ENCODE data around the gene CREBL2.

CREBL2 gene

DNA sequence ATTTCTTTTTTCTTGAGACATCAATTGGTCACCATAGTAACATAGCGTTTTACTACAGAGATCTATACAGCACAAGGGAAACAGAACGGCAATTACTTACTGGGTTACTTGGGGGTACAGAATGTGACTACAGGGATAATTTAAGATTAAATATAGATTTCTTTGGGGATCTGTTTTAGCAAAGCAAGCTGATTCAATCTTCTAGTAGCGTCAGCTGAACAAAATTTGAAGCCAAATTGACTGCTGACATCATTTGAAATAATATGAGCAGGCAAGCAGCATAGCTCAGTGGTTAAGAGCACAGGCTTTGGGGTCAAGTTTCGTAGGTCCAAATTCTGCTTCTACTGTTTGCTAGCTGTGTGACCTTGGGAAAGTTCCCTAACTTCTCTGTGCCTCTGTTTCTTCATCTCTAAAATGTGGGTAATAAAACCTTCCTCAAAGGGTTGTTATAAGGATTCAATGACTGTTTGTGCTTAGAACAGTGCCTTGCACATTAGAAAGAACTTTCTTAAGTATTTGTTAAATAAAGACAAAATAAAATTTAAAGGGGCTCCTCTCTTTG is 71.5 kb downstream of the CREBL2 start:
- no peak for DNase-seq

DNA sequence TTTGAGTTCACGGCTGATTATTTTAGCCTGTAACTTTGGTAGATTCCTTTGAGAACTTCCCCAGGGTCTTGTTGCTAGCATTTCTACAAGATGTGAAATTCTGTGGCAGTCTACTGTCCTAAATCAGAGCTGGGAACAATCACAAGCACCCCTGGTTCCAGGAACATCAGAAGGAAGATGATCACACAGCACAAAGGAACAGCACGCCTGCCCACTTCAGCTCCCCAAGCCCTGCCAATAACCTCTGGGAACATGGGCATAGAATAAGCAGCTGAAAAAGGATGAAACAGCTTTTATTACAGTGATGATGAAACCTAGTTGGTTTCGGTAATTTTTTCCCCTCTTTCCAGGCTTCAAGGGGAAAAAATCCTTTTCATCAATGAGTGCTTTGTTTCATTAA is 72.0 kb downstream of the CREBL2 start:
- DNase-seq, result no peak

DNA sequence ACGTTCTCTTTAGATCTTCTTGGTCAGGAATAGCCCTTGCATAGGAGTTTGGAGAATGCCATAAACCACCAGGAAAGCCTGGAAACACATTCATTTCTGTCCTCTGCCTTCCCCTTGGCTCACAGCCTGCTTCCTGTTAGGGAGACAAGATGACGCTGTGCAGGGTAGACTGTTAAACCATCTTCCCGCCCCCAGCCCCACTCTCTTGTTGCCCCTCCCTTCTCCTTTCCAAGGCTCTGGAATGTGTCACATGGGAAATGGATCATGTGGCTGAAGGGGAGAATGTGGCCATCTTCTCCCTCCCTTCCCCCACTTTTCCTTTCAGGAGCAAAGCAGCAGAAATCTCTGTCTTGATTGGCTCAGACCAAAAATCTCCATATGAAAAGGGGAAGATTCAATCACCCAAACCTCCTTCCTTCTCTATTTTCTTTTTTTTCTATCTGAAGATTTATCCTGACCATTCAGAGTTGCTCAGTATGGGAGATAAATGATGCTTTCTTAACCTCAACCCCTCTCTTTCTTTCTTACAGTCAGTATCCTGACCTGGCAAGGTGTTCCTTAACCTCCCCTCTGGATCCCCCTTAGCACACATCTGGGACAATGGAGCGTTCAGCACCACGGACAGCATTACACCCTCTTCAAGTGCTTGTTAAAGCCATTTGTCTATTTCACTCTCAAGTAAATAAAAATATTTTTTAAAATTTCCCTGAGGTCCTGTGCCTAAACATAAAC is 72.9 kb downstream of the CREBL2 start:
- DNase-seq, result no peak

DNA sequence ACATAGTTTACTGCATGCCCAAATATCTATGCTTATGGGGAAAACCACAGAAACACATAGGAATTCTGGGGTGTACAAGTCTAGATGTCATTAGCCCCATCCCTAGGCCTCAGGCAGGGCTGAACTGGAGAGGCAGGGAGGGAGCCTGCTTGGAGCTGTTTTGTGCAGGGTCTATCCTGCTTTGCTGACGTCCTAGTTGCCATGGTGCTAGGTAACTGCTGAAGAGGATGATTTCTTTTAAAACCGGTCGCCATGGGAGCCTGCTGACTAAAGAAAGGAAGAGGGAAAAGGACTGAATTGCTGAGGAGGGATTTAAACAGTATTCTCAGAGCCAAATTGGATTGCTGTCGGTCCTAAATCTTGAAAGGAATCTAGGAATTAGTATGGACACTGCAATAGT is 73.6 kb downstream of the CREBL2 start:
- DNase-seq, result no peak

DNA sequence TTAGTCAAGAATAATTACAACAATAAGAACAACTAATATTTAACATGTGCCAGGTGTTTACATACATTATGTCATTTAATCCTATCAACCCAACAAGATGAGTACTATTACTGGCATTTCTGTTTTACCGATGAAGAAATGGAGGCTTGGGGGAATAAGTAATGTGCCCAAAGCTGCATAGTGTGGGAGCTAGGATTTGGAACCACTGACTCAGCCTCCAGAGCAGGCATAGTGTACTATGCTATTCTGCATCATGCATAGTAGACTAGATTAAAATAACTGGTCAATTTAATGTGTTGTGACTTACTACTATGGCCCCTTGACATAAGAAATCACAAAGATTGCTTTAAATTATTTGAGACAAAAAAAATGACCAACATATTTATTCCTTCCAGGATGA is 74.8 kb downstream of the CREBL2 start:
- DNase-seq, result no peak

DNA sequence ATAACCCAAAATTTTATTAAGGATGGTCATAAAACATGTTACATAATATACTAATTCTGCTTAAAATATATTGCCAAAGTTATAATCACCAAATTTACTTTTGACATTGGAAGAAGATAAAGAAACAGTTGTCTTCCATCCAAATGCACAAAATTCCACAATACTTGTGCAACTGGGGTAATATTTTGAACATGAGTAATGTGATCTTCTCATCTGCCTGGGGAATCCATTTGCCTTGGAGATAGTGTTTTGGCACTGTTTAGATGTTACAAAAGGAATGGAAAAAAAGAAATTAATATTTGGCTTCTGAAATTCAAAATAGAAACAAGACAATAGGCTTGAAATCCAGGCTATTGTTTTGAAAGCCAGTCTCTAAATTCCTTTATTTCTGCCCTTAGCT is 75.2 kb downstream of the CREBL2 start:
- DNase-seq, result no peak

DNA sequence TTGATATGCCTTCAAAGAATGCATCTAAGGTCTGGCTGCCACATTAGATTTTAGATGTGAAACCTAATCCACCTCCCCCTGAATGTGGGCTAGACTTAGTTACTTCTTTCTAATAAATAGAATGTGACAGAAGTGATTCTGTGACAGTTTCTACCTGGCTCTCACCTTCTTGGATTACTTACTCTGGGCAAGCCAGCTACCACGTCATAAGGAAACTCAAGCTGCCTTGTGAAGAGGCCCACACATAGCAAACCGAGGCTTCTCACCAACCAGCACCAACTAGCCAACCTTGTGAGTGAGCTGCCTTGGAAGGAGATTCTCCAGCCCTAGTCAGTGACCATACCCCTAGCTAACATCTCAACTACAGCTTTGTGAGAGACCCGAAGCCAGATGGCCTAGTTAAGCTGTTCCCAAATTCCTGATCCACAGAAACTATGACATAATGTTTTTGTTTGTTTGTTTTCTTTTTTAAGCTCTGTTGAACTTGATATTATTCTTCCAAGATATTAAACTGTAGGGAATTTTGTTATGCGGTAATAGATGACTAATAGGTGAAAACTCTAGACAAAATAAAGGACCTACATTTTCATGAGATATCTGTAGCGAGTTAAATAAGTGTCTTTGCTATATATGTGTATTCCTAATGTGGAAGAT is 78.1 kb downstream of the CREBL2 start:
- no peak for DNase-seq

DNA sequence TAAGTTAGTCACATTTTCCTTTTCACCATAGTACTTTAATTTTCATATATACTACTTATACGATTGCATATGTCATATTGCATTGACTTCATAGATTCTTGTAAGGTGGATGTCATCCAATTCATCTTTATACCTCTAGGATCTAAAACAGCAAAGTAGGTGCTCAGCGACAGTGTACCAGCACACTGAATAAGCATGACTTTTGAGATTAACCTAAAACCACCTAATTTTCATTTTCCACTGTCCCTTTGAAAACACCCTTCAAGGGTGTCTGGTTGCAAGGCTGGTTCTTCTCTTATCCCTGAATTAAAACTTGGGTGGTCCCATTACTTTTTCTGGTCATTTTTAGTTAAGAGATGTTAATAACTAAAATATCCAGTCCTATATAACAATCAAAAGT is 79.9 kb downstream of the CREBL2 start:
- no peak for DNase-seq

DNA sequence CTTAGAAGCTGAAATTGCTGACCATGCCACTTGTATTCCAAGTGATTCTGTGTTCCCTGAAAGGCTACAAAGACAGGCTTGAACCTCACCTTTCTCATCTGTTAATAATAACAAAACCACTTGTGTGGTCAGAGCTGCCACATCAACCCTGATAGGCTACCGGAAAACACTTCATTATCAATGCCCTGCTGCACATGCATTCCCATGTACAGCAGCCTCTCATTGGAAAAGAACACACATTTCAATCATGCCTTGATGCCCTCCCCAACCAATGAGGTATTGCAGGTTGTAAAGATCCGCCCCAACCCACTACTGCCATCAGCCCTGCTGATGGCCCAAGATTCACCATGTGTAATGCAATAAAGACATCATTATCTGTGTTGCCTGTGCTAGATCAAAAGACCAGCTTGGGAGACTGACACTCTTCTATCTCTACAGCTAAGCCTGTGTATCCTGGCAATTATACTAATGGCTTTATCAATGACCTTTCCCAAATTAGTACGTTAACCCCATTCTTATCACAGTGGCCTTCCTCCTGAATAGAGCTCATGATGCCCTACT is 81.5 kb downstream of the CREBL2 start:
- DNase-seq, result no peak
